HepG2 (cell line): ENCODE measurements around the gene ITLN2. TPM values are rescaled to one million over a fixed set of nuclear protein-coding genes. Genes with fewer than 3 reads are reported as not detected.

Experiments
- ATAC-seq: fragments of 200-7000 bp; cut with Tn5 transposase; 3 replicates; pipeline ENCODE4 v1.9.1; 2020; ENCODE audit warnings: mild to moderate bottlenecking, moderate library complexity
- BruUV-seq: library from RNA; stranded (reverse); fragments of 400-500 nt; replicated peaks from 2 replicates; lab custom pipeline; 2021; lab: Mats Ljungman, UMichigan
- CTCF ChIA-PET: fragments of 300-600 bp; formaldehyde crosslinking; extraction: SDS; loops from one replicate; lab custom pipeline; 2021; ENCODE audit warnings: low total read pairs, inconsistent platforms, low intra/inter-chr PET ratio; lab: Yijun Ruan, JAX
- POLR2A ChIA-PET: fragments of 350-600 bp; sonication (Branson Sonifier 250); formaldehyde crosslinking; loops from one replicate; lab custom pipeline; 2020; ENCODE audit warnings: antibody characterized with exemption, inconsistent platforms; lab: Yijun Ruan, JAX
- DNase-seq: peaks from one replicate; pipeline ENCODE4 v3.0.0-alpha.2; 2015; ENCODE audit warnings: low spot score
- FAIRE-seq: peaks from 3 replicates; lab custom pipeline; 2011; peaks lifted over from hg19 to GRCh38; lab: Jason Lieb, UNC
- H2AFZ ChIP-seq: one replicate; pipeline ENCODE4 v1.6.1; 2011; ENCODE audit warnings: low read length, inconsistent platforms
- H3K27ac ChIP-seq: fragments of 300-600 bp; 3 replicates; pipeline ENCODE4 v1.8.0; 2011; ENCODE audit warnings: mixed run types, mild to moderate bottlenecking, mixed read lengths, low read length, inconsistent platforms; ENCODE audit not compliant: insufficient read depth; ENCODE audit errors: extremely low read length
- H3K27me3 ChIP-seq, 2 experiments: fragments of 200-600 bp in 1 of 2; 2 replicates in 1 of 2; 3 replicates in 1 of 2; pipeline versions ENCODE4 v1.6.0 to v1.8.0; 2011; ENCODE audit warnings: low read length in 2 of 2, mild to moderate bottlenecking in 2 of 2, moderate library complexity in 2 of 2, inconsistent platforms in 1 of 2; ENCODE audit not compliant: insufficient read depth in 2 of 2, control insufficient read depth in 1 of 2
- H3K36me3 ChIP-seq, 2 experiments: fragments of 200-600 bp in 1 of 2; replicated peaks in 1 of 2; 2 replicates in 1 of 2; 3 replicates in 1 of 2; pipeline versions ENCODE4 v1.5.1 to v1.8.0; 2011; ENCODE audit warnings: low read length in 2 of 2, inconsistent platforms in 1 of 2; ENCODE audit not compliant: insufficient read depth in 2 of 2, control insufficient read depth in 1 of 2
- H3K4me1 ChIP-seq: 2 replicates; pipeline ENCODE4 v1.5.1; 2012; ENCODE audit warnings: low read length, inconsistent platforms; ENCODE audit not compliant: insufficient read depth
- H3K4me2 ChIP-seq: 2 replicates; pipeline ENCODE4 v1.6.0; 2011; ENCODE audit warnings: low read depth, low read length, inconsistent platforms
- H3K4me3 ChIP-seq, 3 experiments: fragments of 200-600 bp in 1 of 3; sonication (generic), shearing (Covaris generic) in 1 of 3; replicated peaks in 1 of 3; 2 replicates each; pipeline ENCODE4 v1.5.1; 2011 to 2016; ENCODE audit warnings: low read length in 3 of 3, inconsistent platforms in 2 of 3, low read depth in 2 of 3, mild to moderate bottlenecking in 2 of 3, control low read depth in 1 of 3, mixed read lengths in 1 of 3; ENCODE audit not compliant: insufficient read depth in 1 of 3
- H3K79me2 ChIP-seq: one replicate; pipeline ENCODE4 v1.6.1; 2011; ENCODE audit warnings: low read length, inconsistent platforms; ENCODE audit not compliant: insufficient read depth
- H3K9ac ChIP-seq: 2 replicates; pipeline ENCODE4 v1.6.0; 2011; ENCODE audit warnings: mild to moderate bottlenecking, low read depth, low read length, inconsistent platforms; ENCODE audit not compliant: insufficient read depth
- H3K9me3 ChIP-seq: 2 replicates; pipeline ENCODE4 v1.5.1; 2012; ENCODE audit warnings: mild to moderate bottlenecking, low read length
- H4K20me1 ChIP-seq: 2 replicates; pipeline ENCODE4 v1.6.0; 2011; ENCODE audit warnings: inconsistent platforms, mild to moderate bottlenecking, low read length, moderate library complexity; ENCODE audit not compliant: insufficient read depth
- FOXA1 ChIP-seq, 2 experiments: fragments of 450-650 bp in 1 of 2; sonication (generic) in 1 of 2; formaldehyde crosslinking in 1 of 2; IDR thresholded peaks; 2 replicates each; pipeline versions ENCODE4 v1.4.0 to v1.6.1; 2016 to 2020; ENCODE audit warnings: missing genetic modification reagents in 1 of 2
- KIAA2018 ChIP-seq: sonication (generic); formaldehyde crosslinking; IDR thresholded peaks from 2 replicates; pipeline ENCODE4 v1.5.0; 2020; ENCODE audit warnings: mild to moderate bottlenecking, missing genetic modification reagents, borderline replicate concordance
- MLLT10 ChIP-seq: sonication (generic); formaldehyde crosslinking; IDR thresholded peaks from 2 replicates; pipeline ENCODE4 v1.4.0; 2020; ENCODE audit warnings: missing genetic modification reagents
- MYNN ChIP-seq: sonication (generic); formaldehyde crosslinking; IDR thresholded peaks from 2 replicates; pipeline ENCODE4 v1.4.0; 2020; ENCODE audit warnings: mild to moderate bottlenecking, low read depth, missing genetic modification reagents
- NR2F2 ChIP-seq: IDR thresholded peaks from 2 replicates; pipeline ENCODE4 v1.6.1; 2012; ENCODE audit warnings: low read depth, inconsistent platforms, borderline replicate concordance
- RBFOX2 ChIP-seq: fragments of 200-400 bp; formaldehyde crosslinking; IDR thresholded peaks from 2 replicates; pipeline ENCODE4 v1.6.1; 2017; ENCODE audit warnings: low read depth, mild to moderate bottlenecking, low read length
- RCOR2 ChIP-seq: IDR thresholded peaks from 2 replicates; pipeline ENCODE4 v1.6.1; 2016; ENCODE audit warnings: missing biosample characterization, missing genetic modification reagents
- RELA ChIP-seq: sonication (generic); formaldehyde crosslinking; IDR thresholded peaks from 2 replicates; pipeline ENCODE4 v1.4.0; 2020; ENCODE audit warnings: missing genetic modification reagents
- SAP130 ChIP-seq: IDR thresholded peaks from 2 replicates; pipeline ENCODE4 v1.6.1; 2016; ENCODE audit warnings: low read depth
- ZBTB49 ChIP-seq: sonication (generic); formaldehyde crosslinking; IDR thresholded peaks from 2 replicates; pipeline ENCODE4 v1.4.0; 2020; ENCODE audit warnings: missing genetic modification reagents, borderline replicate concordance
- ZNF180 ChIP-seq: sonication (generic); formaldehyde crosslinking; IDR thresholded peaks from 2 replicates; pipeline ENCODE4 v1.4.0; 2020; ENCODE audit warnings: low read depth, missing genetic modification reagents, borderline replicate concordance
- ZNF260 ChIP-seq: sonication (generic); formaldehyde crosslinking; IDR thresholded peaks from 2 replicates; pipeline ENCODE4 v1.4.0; 2020; ENCODE audit warnings: missing genetic modification reagents, low read depth, mild to moderate bottlenecking, borderline replicate concordance
- ZNF333 ChIP-seq: sonication (generic); formaldehyde crosslinking; IDR thresholded peaks from 2 replicates; pipeline ENCODE4 v1.4.0; 2020; ENCODE audit warnings: mild to moderate bottlenecking, missing genetic modification reagents, borderline replicate concordance
- WGBS: methylation state at CpG from one replicate; pipeline ENCODE4 v1.1.6; 2017; ENCODE audit warnings: low lambda C conversion rate; 5-methylcytosine and 5-hydroxymethylcytosine counted together
- in situ Hi-C: cut with HindIII; loops from 2 replicates; pipeline ENCODE4 v1.10.0; 2017; ENCODE audit warnings: low pct_unique_long_range_greater_than_20kb; ENCODE audit not compliant: extremely low pct_ligation_motif_present
- intact Hi-C: fragments of 100-400 bp; cut with micrococcal nuclease; formaldehyde crosslinking; loops from one replicate; pipeline ENCODE4 v1.10.0; 2022; ENCODE audit not compliant: unreplicated experiment
- polyA plus RNA-seq, 8 experiments: library from polyadenylated mRNA; depleted of rRNA in 3 of 8; stranded (reverse) in 7 of 8; unstranded in 1 of 8; fragments of >200 nt; fragmentation: Illumina TruSeq in 4 of 8; extraction: Trizol in 4 of 8; gene quantifications; 2 replicates each; pipeline versions ENCODE4 v1.2.1 to v1.2.3, GENCODE V29; 2011 to 2016; ENCODE audit warnings: low read depth in 4 of 8, missing spikeins in 1 of 8, mixed read lengths in 1 of 8; ENCODE audit not compliant: insufficient read depth in 1 of 8
- total RNA-seq, 5 experiments: library from RNA; depleted of rRNA; stranded (reverse); fragments of >200 nt; fragmentation: Illumina TruSeq; extraction: Trizol; gene quantifications; 2 replicates each; pipeline ENCODE4 v1.2.3, GENCODE V29; 2016; ENCODE audit warnings: low read depth in 1 of 5
- TF ChIP-seq, protein P1 (sequence below): sonication (generic); formaldehyde crosslinking; IDR thresholded peaks from 2 replicates; pipeline ENCODE4 v1.8.0; 2023; ENCODE audit warnings: mild to moderate bottlenecking, missing genetic modification reagents

The ITLN2 gene
- total and polyA plus RNA-seq, 2 of the 13 experiments (the other 11 are each of a cell fraction or from before 2014, with no cell fraction given): not detected

- ATAC-seq (no peak), DNase-seq (no peak), FAIRE-seq (no peak)
- WGBS: 12% methylated on average over 2 of the region's 2 CpGs
- no peaks in the 10 kb centered on the region for H3K4me1 ChIP-seq
- H3K36me3 ChIP-seq: no peaks in the 10 kb centered on the region
- no peak overlapping the region for H3K4me2 ChIP-seq
- in situ Hi-C loops (no loop called here), intact Hi-C loops (no loop called here)
- no TSS peak for BruUV-seq
- POLR2A ChIA-PET: no interaction called here
- no peak overlapping the region for H3K4me3 ChIP-seq
- no peak overlapping the region for H3K9ac ChIP-seq
- no peaks in the 10 kb centered on the region for H4K20me1 ChIP-seq
- H3K27me3 ChIP-seq: no peaks in the 10 kb centered on the region; a peak in 1 of 5 replicates
- CTCF ChIA-PET: no interaction called here
- no peaks in the 10 kb centered on the region for H3K9me3 ChIP-seq
- no peak overlapping the region for H3K27ac ChIP-seq
- H3K79me2 ChIP-seq: no peaks in the 10 kb centered on the region
- H2AFZ ChIP-seq: no peak overlapping the region
- no peak for TF ChIP-seq MYNN (CRISPR knock-in tag)
- TF ChIP-seq MLLT10 (CRISPR knock-in tag): no peak
- TF ChIP-seq RCOR2 (CRISPR knock-in tag): no peak
- no peak for TF ChIP-seq ZBTB49 (CRISPR knock-in tag)
- TF ChIP-seq RBFOX2: no peak
- no peak for TF ChIP-seq RELA
- no peak for TF ChIP-seq KIAA2018 (CRISPR knock-in tag)
- TF ChIP-seq, protein P1, sequence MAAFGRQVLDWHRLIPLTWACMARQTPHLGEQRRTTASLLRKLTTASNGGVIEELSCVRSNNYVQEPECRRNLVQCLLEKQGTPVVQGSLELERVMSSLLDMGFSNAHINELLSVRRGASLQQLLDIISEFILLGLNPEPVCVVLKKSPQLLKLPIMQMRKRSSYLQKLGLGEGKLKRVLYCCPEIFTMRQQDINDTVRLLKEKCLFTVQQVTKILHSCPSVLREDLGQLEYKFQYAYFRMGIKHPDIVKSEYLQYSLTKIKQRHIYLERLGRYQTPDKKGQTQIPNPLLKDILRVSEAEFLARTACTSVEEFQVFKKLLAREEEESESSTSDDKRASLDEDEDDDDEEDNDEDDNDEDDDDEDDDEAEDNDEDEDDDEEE (CRISPR knock-in tag): no peak
- no peak for TF ChIP-seq FOXA1 (IDR thresholded peaks at IDR 0.05)
- no peak for TF ChIP-seq FOXA1 (CRISPR knock-in tag; IDR thresholded peaks at IDR 0.05)
- TF ChIP-seq NR2F2: no peak
- TF ChIP-seq ZNF260 (CRISPR knock-in tag): no peak
- TF ChIP-seq ZNF333: no peak
- no peak for TF ChIP-seq SAP130
- no peak for TF ChIP-seq ZNF180 (CRISPR knock-in tag)
Observed at GRCh38 chr1:160911925-160912324, 42.7 kb downstream of the ITLN2 start.
